GM21447 (cell line): Measurements from ENCODE around the gene CBX4.
"Not testable (repeated sequence)": the region's sequence is repeated elsewhere in the genome, so short reads cannot be mapped to it uniquely, and the experiment has no call there.

Source experiments
- ATAC-seq: cut with Tn5 transposase; IDR thresholded peaks from one replicate; pipeline ENCODE4 v1.9.1; 2021; ENCODE audit not compliant: unreplicated experiment

Gene CBX4

GRCh38 chr17:79861413-79862216, 22.4 kb upstream of the CBX4 start:
- no peak for ATAC-seq

GRCh38 chr17:79859676-79860615, 20.7 kb upstream of the CBX4 start:
- ATAC-seq: no peak

- no peak for ATAC-seq
Observed at GRCh38 chr17:79857095-79857494, 17.9 kb upstream of the CBX4 start.

GRCh38 chr17:79855331-79856124, 16.3 kb upstream of the CBX4 start:
- ATAC-seq: no peak

GRCh38 chr17:79854080-79855060, 15.1 kb upstream of the CBX4 start:
- no peak for ATAC-seq

- not testable (repeated sequence) for ATAC-seq
Observed at GRCh38 chr17:79853168-79853567, 13.9 kb upstream of the CBX4 start.

- ATAC-seq: no peak
Observed at GRCh38 chr17:79852748-79853147, 13.5 kb upstream of the CBX4 start.

GRCh38 chr17:79851461-79851817, 12.2 kb upstream of the CBX4 start:
- no peak for ATAC-seq

- ATAC-seq: no peak
Observed at GRCh38 chr17:79850571-79851460, 11.6 kb upstream of the CBX4 start.

- no peak for ATAC-seq
Observed at GRCh38 chr17:79849953-79850352, 10.7 kb upstream of the CBX4 start.

GRCh38 chr17:79848370-79848766, 9.1 kb upstream of the CBX4 start:
- no peak for ATAC-seq

- no peak for ATAC-seq
Observed at GRCh38 chr17:79847698-79848369, 8.6 kb upstream of the CBX4 start.

- ATAC-seq: no peak
Observed at GRCh38 chr17:79845601-79845949, 6.3 kb upstream of the CBX4 start.

GRCh38 chr17:79844869-79845600, 5.8 kb upstream of the CBX4 start:
- peak; percentile 59 for ATAC-seq

- no peak for ATAC-seq
Observed at GRCh38 chr17:79843816-79844800, 4.9 kb upstream of the CBX4 start.

GRCh38 chr17:79843474-79843815, 4.2 kb upstream of the CBX4 start:
- ATAC-seq: no peak
